HG03439 (cell line): ENCODE measurements around the gene MPI.
A peak's percentile ranks its signal among the peaks of the same experiment; 100 is the strongest.
"Not testable (repeated sequence)": the region's sequence is repeated elsewhere in the genome, so short reads cannot be mapped to it uniquely, and the experiment has no call there.

Experiments
- ATAC-seq: cut with Tn5 transposase; IDR thresholded peaks from one replicate; pipeline ENCODE4 v1.9.1; 2021; ENCODE audit warnings: mild to moderate bottlenecking, moderate library complexity; ENCODE audit not compliant: unreplicated experiment

The MPI gene

GRCh38 chr15:74890665-74890960 lies 771 bp downstream of the MPI start:
- ATAC-seq = no peak

GRCh38 chr15:74891469-74891868 lies 1.6 kb downstream of the MPI start:
- no peak for ATAC-seq

- ATAC-seq = no peak
Observed at GRCh38 chr15:74892313-74892712, 2.5 kb downstream of the MPI start.

DNA sequence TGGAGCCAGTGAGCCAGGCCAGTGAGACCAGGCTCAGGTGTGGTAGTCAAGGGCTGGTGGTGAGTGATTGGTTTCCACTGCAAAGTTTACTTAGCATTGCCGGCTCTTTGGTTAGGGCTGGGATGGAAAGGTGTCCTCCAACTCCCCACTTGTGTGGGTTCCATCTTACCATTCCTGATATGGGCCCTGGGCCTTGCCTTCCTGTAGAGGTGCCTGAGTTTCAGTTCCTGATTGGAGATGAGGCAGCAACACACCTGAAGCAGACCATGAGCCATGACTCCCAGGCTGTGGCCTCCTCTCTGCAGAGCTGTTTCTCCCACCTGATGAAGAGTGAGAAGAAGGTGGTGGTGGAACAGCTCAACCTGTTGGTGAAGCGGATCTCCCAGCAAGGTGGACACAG lies 3.1 kb downstream of the MPI start:
- ATAC-seq = no peak

DNA sequence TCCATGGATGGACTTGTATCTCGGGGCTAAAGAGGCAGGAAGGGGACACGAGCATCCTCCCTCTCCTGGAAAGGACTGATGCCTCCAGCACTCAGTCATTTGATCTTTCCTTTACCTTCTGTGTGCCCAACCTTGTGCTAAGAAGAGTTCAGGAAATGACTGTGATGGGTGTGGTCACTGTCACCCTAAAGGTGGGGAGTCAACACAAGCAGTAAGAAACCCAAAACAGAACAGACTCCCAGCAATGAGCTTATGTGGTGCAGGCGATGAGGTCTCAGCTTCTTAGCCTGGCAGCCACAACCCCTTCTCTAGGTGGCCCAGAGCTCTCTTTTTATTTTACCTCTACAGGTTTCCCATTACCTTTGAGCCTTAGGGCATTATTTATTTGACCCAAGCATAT lies 3.8 kb downstream of the MPI start:
- no peak for ATAC-seq

DNA sequence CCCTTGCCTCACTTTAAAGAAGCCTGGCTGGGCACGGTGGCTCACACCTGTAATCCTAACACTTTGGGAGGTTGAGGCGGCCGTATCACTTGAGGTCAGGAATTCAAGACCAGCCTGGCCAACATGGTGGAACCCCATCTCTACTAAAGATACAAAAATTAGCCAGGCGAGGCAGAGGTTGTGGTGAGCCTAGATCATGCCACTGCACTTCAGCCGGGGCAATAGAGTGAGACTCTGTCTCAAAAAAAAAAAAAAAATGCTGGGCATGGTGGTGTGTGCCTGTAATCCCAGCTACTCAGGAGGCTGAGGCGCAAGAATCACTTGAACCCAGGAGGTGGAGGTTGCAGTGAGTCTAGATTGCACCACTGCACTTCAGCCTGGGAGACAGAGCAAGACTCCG lies 4.5 kb downstream of the MPI start:
- ATAC-seq = not testable (repeated sequence)

DNA sequence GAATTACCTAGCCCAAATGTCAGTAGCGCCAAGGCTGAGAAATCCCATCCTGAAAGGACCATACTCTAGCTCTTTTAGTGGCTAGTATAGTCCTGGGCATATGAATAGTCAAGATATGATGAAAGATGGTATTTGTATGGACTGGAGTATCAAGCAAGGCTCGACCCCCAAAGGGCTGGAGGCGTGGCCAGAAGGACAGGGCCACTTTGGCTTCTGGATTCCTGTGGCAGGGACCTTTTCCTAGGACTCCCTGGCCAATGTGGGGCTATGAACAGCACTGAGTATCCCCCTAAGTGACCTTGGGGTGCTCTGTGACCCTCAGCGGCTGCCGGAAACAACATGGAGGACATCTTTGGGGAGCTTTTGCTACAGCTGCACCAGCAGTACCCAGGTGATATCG lies 6.0 kb downstream of the MPI start:
- no peak for ATAC-seq

- no peak for ATAC-seq
Observed at GRCh38 chr15:74896316-74896715, 6.5 kb downstream of the MPI start.

GRCh38 chr15:74897300-74897701 lies 7.5 kb downstream of the MPI start:
- ATAC-seq = no peak

DNA sequence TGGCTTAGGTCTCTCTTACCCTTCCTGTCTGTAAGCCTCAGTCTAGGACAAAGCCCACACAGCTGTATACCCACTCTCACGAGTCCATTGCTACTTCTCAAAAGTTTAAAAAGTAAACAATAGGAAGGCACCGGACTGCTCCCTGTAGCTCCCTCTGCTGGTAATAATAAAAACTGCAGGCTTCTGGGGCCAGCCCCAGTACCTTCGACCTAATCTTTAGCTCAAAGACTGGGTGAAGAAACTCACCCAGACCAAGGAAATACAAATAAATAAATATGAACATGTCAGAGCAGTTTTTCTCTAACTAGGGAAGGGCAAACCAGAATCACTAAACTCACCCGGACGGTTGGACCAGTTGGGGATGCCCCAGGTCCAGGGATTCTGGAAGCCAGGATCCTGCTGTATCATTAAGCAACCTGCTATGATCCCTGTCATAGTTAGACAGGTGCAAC lies 11.8 kb downstream of the MPI start:
- no peak for ATAC-seq

GRCh38 chr15:74902295-74903075 lies 12.6 kb downstream of the MPI start:
- no peak for ATAC-seq

GRCh38 chr15:74903676-74904075 lies 13.8 kb downstream of the MPI start:
- no peak for ATAC-seq

DNA sequence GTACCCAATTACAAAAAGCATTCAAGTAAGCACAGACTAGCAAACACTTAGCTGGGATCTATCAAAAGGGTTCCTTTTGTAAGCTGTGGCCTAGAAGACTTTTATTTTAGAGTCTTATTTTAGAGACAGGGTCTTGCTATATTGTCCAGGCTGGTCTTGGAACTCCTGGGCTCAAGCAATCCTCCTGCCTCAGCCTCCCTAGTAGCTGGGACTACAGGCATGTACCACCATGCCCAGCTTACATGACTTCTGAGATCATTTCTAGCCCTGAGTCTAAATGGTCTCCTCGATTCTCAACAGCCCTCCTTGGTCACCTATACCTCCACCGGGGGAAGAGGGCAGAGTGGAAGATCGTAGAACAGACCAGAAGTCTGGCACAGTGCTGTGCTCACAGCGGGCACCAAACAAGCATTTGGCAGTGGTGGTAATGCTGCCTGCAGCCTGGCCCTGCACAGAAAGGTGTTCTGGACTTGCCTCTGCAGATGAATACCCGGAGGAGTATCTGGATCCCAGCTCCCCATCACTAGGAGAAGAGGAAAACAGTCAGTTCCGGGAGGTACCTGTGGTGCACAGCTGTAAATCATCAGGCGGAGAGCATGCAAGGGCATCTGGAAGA lies 14.5 kb downstream of the MPI start:
- ATAC-seq = no peak

GRCh38 chr15:74906067-74906449 lies 16.2 kb downstream of the MPI start:
- peak; percentile 4 for ATAC-seq

DNA sequence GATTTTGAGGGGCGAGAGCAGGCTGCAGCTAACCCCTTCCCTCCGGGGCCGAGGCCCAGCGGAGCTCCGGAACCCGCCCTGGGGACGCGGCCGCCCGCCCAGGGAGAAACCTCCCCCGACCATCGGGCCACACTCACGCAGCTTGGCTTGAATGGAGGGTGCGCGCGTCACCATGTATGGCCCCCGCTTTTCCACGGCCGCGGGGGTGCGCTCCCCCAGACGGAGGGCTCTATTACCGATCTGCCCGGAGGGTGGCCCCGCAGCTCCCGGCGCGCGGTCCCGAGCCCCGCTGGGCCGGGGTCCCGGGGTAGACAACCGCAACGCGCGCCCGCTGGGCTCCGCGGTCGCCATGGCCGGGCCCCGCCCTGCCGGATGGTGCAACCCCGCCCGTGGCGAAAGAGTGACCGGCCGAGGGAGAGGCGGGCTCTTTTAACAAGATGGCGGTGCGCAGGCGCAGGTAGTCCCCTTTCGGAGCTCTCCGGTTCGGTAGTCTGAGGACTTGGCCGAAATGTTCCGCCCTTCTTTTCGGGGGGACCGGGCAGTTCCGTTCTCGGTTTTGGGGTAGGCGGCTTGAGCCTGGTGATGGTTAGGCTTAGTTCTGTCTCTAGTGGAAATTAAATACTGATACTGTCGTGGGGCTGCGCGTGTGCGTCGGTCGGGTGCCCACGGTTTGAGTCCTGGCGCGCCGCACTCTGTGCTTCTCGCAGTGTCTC lies 16.8 kb downstream of the MPI start, which contains the start of gene FAM219B:
Gene FAM219B (minus strand): TSS at position 402 of the 713 bp plus-strand sequence. CDS start 51 bp downstream, at position 351.
- peak; percentile 87 for ATAC-seq

DNA sequence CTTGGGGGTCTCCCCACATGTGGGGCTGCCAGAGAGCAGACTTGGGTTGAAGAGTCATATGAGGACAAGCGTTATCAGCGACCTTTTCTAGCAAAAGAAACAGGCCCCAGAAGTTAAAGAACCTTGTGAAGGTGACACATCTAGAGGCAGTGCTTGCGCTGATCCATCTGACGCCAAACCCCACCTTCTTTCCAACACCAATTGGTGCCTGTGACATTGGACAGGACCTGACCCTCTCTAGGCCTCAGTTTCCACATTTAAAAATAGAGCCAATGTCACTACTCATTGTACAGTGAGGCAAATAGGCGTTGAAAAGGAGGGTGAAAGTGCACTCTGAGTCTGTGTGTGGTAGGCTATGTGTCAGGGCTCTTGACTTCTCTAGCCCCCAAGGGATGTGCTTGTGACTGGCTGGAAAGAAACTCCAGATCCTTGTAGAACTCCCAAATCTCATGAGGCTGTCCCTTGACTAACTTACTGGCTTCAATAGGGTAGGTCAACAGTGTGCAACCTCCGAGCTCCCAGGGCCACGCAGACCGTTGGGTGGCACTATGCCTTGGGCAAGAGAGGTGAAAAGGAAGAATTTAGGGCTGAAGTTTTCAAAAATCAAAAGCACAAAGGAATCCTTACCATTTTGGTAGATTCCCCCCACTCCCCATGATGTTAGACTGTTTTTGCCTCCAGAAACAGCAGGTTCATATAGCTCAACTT lies 17.5 kb downstream of the MPI start:
- ATAC-seq = no peak

DNA sequence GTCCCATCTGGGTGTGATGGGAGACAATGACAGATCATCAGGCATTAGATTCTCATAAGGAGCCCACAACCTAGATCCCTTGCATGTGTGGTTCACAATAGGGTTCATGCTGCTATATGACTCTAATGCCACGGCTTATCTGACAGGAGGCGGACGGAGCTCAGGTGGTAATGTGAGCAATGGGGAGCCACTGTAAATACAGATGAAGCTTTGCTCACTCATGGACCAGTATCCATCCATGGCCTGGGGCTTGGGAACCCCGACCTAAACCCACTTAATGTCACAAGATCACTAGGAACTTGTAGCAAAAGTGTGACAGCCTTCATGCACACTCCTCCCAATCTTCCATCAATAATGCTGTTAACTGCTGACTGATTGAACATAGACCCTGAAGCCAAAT lies 18.8 kb downstream of the MPI start:
- ATAC-seq = no peak

DNA sequence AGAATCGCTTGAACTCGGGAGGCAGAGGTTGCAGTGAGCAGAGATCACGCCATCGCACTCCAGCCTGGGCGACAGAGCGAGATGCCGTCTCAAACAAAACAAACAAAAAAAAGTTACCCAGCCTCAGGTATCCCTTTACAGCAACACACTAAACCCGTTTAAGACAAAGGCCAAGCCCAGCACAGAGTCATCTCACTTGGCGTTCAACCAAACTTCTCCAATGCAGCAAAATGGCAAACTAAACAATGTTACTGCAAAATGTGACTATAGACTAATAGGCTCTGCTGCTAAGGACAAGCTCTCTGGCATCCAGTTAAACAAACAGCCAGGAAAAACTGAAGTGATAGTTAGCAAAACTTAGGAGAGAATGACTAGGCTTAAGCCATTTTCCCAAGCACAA lies 23.2 kb downstream of the MPI start:
- no peak for ATAC-seq

DNA sequence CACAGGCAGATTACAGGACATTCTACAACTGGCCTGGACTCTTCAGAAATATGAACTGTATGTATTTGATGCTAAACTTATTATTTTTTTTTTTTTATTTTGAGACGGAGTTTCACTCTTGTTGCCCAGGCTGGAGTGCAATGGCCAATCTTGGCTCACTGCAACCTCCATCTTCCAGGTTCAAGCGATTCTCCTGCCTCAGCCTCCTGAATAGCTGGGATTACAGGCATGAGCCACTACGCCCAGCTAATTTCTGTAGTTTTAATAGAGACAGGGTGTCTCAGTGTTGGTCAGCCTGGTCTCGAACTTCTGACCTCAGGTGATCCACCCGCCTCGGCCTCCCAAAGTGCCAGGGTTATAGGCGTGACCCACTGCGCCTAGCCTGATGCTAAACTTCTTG lies 24.0 kb downstream of the MPI start:
- not testable (repeated sequence) for ATAC-seq

DNA sequence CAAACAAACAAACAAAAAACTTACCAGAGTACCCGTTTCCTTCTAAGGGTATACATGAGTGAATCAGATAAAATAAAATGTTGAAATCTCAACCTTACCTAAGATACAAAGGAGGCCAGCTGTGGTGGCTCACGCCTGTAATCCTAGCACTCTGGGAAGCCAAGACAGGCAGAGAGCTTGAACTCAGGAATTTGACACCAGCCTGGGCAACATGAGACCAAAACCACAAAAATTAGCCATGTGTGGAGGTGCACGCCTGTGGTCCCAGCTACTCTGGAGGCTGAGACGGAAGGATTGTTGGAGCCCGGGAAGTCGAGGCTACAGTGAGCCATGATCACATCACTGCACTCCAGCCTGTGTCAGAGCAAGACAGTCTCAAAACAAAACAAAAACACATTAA lies 27.8 kb downstream of the MPI start:
- no peak for ATAC-seq

GRCh38 chr15:74920456-74920855 lies 30.6 kb downstream of the MPI start:
- no peak for ATAC-seq
